OCI-LY1 (cell line): ENCODE measurements around the gene GNAI1.

Experiments used
- H2AFZ ChIP-seq: fragments of 200-600 bp; sonication (generic), shearing (Covaris generic); 2 replicates; pipeline ENCODE4 v1.6.0; 2014; ENCODE audit warnings: antibody characterized with exemption, mild to moderate bottlenecking, low read length
- H3F3A ChIP-seq: fragments of 200-600 bp; sonication (generic), shearing (Covaris generic); 2 replicates; pipeline ENCODE4 v1.6.0; 2014; ENCODE audit warnings: mild to moderate bottlenecking, antibody characterized with exemption, low read length, moderate library complexity; ENCODE audit not compliant: insufficient read depth
- H3K27ac ChIP-seq: fragments of 200-600 bp; sonication (generic); 2 replicates; pipeline ENCODE4 v1.5.1; 2014; ENCODE audit warnings: low read length, mixed run types, mild to moderate bottlenecking, low read depth; ENCODE audit not compliant: poor library complexity, severe bottlenecking
- H3K27me3 ChIP-seq: fragments of 200-600 bp; sonication (generic); 2 replicates; pipeline ENCODE4 v1.6.0; 2014; ENCODE audit warnings: antibody characterized with exemption, mild to moderate bottlenecking, low read length, moderate library complexity; ENCODE audit not compliant: insufficient read depth
- H3K36me3 ChIP-seq: fragments of 200-600 bp; sonication (generic); 2 replicates; pipeline ENCODE4 v1.6.1; 2014; ENCODE audit warnings: mild to moderate bottlenecking, antibody characterized with exemption, low read length, moderate library complexity, mixed read lengths; ENCODE audit not compliant: insufficient read depth
- H3K4me1 ChIP-seq: fragments of 200-600 bp; sonication (generic); 2 replicates; pipeline ENCODE4 v1.5.1; 2014; ENCODE audit warnings: mild to moderate bottlenecking, low read length, moderate library complexity; ENCODE audit not compliant: insufficient read depth, severe bottlenecking
- H3K4me2 ChIP-seq: fragments of 200-600 bp; sonication (generic), shearing (Covaris generic); 2 replicates; pipeline ENCODE4 v1.6.1; 2014; ENCODE audit warnings: low read length
- H3K4me3 ChIP-seq: fragments of 200-600 bp; sonication (generic); 2 replicates; pipeline ENCODE4 v1.5.1; 2014; ENCODE audit warnings: low read length, low read depth, mild to moderate bottlenecking, mixed read lengths; ENCODE audit not compliant: poor library complexity, severe bottlenecking
- H3K79me2 ChIP-seq: fragments of 200-600 bp; shearing (Covaris generic); 2 replicates; pipeline ENCODE4 v1.6.1; 2016; ENCODE audit warnings: mixed run types, low read length, mixed read lengths; ENCODE audit not compliant: insufficient read depth
- H3K9ac ChIP-seq: fragments of 200-600 bp; sonication (generic), shearing (Covaris generic); 2 replicates; pipeline ENCODE4 v1.6.1; 2014; ENCODE audit warnings: mild to moderate bottlenecking, low read length, mixed read lengths
- H3K9me2 ChIP-seq: fragments of 200-600 bp; sonication (generic), shearing (Covaris generic); 2 replicates; pipeline ENCODE4 v1.6.1; 2014; ENCODE audit warnings: low read depth, mild to moderate bottlenecking, low read length, mixed read lengths
- H3K9me3 ChIP-seq: fragments of 200-600 bp; shearing (Covaris generic); 2 replicates; pipeline ENCODE4 v1.6.1; 2014; ENCODE audit warnings: low read length, mixed read lengths
- H4K20me1 ChIP-seq: fragments of 200-600 bp; sonication (generic), shearing (Covaris generic); 2 replicates; pipeline ENCODE4 v1.6.0; 2016; ENCODE audit warnings: mild to moderate bottlenecking, low read length; ENCODE audit not compliant: insufficient read depth
- CTCF ChIP-seq: fragments of 200-600 bp; sonication (generic), shearing (Covaris generic); IDR thresholded peaks from 2 replicates; pipeline ENCODE4 v1.5.1; 2017; ENCODE audit warnings: mild to moderate bottlenecking, antibody characterized with exemption, low read length, moderate library complexity, mixed read lengths
- EZH2 ChIP-seq: fragments of 200-600 bp; sonication (generic), shearing (Covaris generic); IDR thresholded peaks from 2 replicates; pipeline ENCODE4 v1.8.0; 2017; ENCODE audit warnings: borderline replicate concordance, mixed run types, mild to moderate bottlenecking, antibody characterized with exemption, low read length, moderate library complexity, mixed read lengths

The GNAI1 gene

GRCh38 chr7:80183351-80183750 lies 48.7 kb downstream of the GNAI1 start:
- no peaks in the 10 kb centered on the region for H3K4me1 ChIP-seq

GRCh38 chr7:80183900-80184685 lies 49.5 kb downstream of the GNAI1 start:
- no peak overlapping the region for H3K4me3 ChIP-seq
- no peak overlapping the region for H3K9ac ChIP-seq
- TF ChIP-seq CTCF (no peak), EZH2 (no peak)
- no peaks in the 10 kb centered on the region for H3K27me3 ChIP-seq
- H2AFZ ChIP-seq: no peak overlapping the region
- H3K36me3 ChIP-seq: no peaks in the 10 kb centered on the region
- no peaks in the 10 kb centered on the region for H3K9me2 ChIP-seq
- no peaks in the 10 kb centered on the region for H3K4me1 ChIP-seq
- no peak overlapping the region for H3K4me2 ChIP-seq
- H3K79me2 ChIP-seq: no peaks in the 10 kb centered on the region
- H4K20me1 ChIP-seq: no peaks in the 10 kb centered on the region
- no peaks in the 10 kb centered on the region for H3K9me3 ChIP-seq
- no peaks in the 10 kb centered on the region for H3F3A ChIP-seq
- H3K27ac ChIP-seq: no peak overlapping the region

More at GRCh38 chr7:80183351-80183750, 48.7 kb downstream of the GNAI1 start:
- H3K9me2 ChIP-seq: no peaks in the 10 kb centered on the region
- TF ChIP-seq CTCF: no peak
- TF ChIP-seq EZH2: no peak
- H3K4me3 ChIP-seq: no peak overlapping the region
- H3F3A ChIP-seq: no peaks in the 10 kb centered on the region
- no peaks in the 10 kb centered on the region for H3K27me3 ChIP-seq
- no peak overlapping the region for H3K27ac ChIP-seq
- no peaks in the 10 kb centered on the region for H3K9me3 ChIP-seq
- no peaks in the 10 kb centered on the region for H4K20me1 ChIP-seq
- H3K9ac ChIP-seq: no peak overlapping the region
- H3K36me3 ChIP-seq: no peaks in the 10 kb centered on the region
- no peak overlapping the region for H2AFZ ChIP-seq
- H3K4me2 ChIP-seq: no peak overlapping the region
- no peaks in the 10 kb centered on the region for H3K79me2 ChIP-seq

GRCh38 chr7:80184693-80185092 lies 50.1 kb downstream of the GNAI1 start:
- TF ChIP-seq CTCF: no peak
- no peak for TF ChIP-seq EZH2
- Histone ChIP-seq H3K4me1 (no peaks in the 10 kb centered on the region), H3K36me3 (no peaks in the 10 kb centered on the region), H2AFZ (no peak overlapping the region), H3K4me2 (no peak overlapping the region), H3K4me3 (no peak overlapping the region), H3K9me2 (no peaks in the 10 kb centered on the region), H3K27me3 (no peaks in the 10 kb centered on the region), H3K9me3 (no peaks in the 10 kb centered on the region), H3K27ac (no peak overlapping the region), H3K79me2 (no peaks in the 10 kb centered on the region), H4K20me1 (no peaks in the 10 kb centered on the region), H3K9ac (no peak overlapping the region), H3F3A (no peaks in the 10 kb centered on the region)
